Measurements from ENCODE around the gene MTM1.

MTM1 gene

DNA sequence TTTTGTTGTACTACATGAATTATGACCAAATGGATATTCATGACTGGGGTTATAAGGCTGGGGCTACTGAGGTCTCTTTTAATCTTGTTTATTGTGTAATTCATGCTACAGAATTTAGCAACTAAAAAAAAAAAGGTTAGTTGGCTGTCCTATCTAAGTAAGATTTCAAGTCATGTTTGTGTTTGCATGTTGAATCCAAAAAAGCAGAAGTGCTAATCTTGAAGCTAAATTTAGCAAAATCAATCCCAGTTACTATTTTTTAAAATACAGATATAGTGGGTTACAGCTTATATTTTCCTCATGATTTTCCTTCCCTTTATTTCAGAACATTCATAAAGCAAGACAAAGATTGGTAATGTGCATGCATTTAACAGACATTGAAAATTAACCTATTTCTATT, 144.2 kb downstream of the MTM1 start:
- no peak for DNase-seq (ENCODE audit: low read depth)

DNA sequence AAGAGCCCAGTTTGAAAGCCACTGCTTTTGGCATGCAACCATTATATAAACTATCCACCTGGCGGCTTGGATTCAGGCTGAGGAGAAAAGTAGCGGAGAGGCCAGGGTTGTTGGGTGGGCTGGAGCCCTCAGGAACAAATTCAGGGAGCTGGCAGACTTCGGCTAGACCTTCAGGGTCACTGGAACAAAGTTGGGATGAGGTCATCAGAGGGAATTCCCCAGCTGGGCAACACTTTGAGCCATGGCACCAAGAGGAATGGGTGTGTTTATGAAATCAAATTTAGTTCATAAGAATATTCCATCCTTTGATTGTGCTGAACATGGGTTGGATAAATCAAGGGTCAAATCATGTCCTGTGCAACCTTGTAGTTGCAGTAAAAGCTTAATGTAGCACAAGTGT, 146.8 kb downstream of the MTM1 start:
- no peak for DNase-seq (ENCODE audit: low read depth)

DNA sequence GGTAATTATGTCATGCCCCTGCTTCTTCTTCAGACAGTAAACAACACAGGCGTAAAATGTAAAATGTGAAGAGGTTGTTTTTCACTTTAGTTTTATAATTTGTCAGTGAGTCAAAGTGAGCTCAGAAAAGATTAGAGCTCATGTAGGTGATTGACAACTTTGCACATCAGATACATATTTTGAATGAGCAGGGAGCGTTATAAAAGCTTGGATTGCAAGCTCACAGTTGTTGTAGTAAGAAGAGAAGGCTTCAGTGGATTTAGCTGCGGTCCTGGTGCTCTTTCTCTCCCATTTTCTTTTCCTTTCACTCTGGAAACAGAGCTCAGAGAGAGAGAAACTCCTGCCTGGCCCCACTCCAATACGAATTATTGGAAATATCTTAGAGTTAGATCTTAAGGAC, 151.2 kb downstream of the MTM1 start:
- no peak for DNase-seq (ENCODE audit: low read depth)
